ENCODE results near the gene USP40. TPM values are rescaled to one million over a fixed set of nuclear protein-coding genes. Genes with fewer than 3 reads are reported as not detected.

The USP40 gene
- total RNA-seq, 4 donors from 2014 or later: 12.3 to 23.3 (median 20.1) TPM

GRCh38 chr2:233440314-233440713, 126.3 kb downstream of the USP40 start:
- Histone ChIP-seq H3K9me3 (no peaks in the 10 kb centered on the region), H3K4me3 (no peak overlapping the region), H3K36me3 (peaks cover 8 to 91% (median 68%) of the 10 kb centered on the region in 4 donors), H3K4me1 (peaks cover 8 to 16% (median 14%) of the 10 kb centered on the region in 4 donors), H3K27ac (replicated peaks in 1 of 4) (no peak overlapping the region), H3K27me3 (no peaks in the 10 kb centered on the region)
- WGBS: 97% methylated on average over 15 of the region's 17 CpGs
- TF ChIP-seq POLR2A (IDR thresholded peaks at IDR 0.05; ENCODE audit: low read depth): no peak
- intact Hi-C loops (cut with DNase I): loop anchor here (5.0 kb wide), 2 partner anchors 33 to 188 kb away; partner anchors contain the start of gene ATG16L1
- no peak for DNase-seq (ENCODE audit: extremely low spot score)

- WGBS: 88% methylated on average over 5 of the region's 9 CpGs
- peaks cover 6 to 13% (median 13%) of the 10 kb centered on the region in 4 donors for H3K4me1 ChIP-seq
- no peak for TF ChIP-seq CTCF (IDR thresholded peaks at IDR 0.05)
- TF ChIP-seq POLR2A (IDR thresholded peaks at IDR 0.05; ENCODE audit: low read depth): no peak
- TF ChIP-seq POLR2AphosphoS5 (IDR thresholded peaks at IDR 0.05): no peak
- no peak for TF ChIP-seq EP300 (IDR thresholded peaks at IDR 0.05)
- H3K36me3 ChIP-seq: peaks cover 8 to 88% (median 72%) of the 10 kb centered on the region in 4 donors
- H3K27ac ChIP-seq (replicated peaks in 1 of 4): no peak overlapping the region
- no peak for DNase-seq (ENCODE audit: extremely low spot score)
- no peaks in the 10 kb centered on the region for H3K27me3 ChIP-seq
- H3K9me3 ChIP-seq: no peaks in the 10 kb centered on the region
- no peak overlapping the region for H3K4me3 ChIP-seq
- intact Hi-C loops (cut with DNase I): no loop called here
Observed at GRCh38 chr2:233439191-233439590, 127.4 kb downstream of the USP40 start.

DNA sequence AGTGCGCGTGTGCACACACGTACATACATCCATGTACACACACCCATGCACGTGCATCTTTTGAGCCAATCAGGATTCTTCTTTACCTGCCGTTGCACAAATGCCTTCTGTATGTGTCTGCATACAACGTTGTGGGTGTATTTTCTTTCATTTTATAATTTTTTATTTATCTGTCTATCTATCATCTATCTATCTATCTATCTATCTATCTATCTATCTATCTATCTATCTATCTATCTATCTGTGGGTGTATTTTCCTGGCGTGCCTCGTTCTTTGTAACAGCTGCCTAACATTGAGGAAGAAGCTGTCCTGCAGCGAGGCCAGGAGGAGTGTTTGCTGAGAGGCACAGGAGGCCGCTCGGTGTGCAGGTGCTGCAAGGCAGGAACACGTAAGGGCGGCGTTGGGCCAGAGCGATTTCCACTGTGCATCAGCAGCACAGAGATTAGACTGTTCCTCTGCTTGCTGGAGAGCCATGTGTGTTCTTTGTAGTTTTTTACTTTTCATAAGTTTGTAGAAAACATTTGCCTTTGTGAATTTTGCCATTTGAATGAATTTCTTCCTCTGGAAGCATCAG, 127.9 kb downstream of the USP40 start:
- TF ChIP-seq POLR2A (IDR thresholded peaks at IDR 0.05; ENCODE audit: low read depth) (no peak), POLR2AphosphoS5 (IDR thresholded peaks at IDR 0.05) (no peak), CTCF (IDR thresholded peaks at IDR 0.05) (no peak), EP300 (IDR thresholded peaks at IDR 0.05) (no peak)
- no peak for DNase-seq (ENCODE audit: extremely low spot score)
- no peak overlapping the region for H3K27ac ChIP-seq (replicated peaks in 1 of 4)
- WGBS: 89% methylated on average over 15 of the region's 15 CpGs
- peaks cover under 1 to 16% (median 8%) of the 10 kb centered on the region in 4 donors for H3K4me1 ChIP-seq
- H3K27me3 ChIP-seq: no peaks in the 10 kb centered on the region
- no peak overlapping the region for H3K4me3 ChIP-seq
- H3K36me3 ChIP-seq: peaks cover 8 to 83% (median 71%) of the 10 kb centered on the region in 4 donors
- H3K9me3 ChIP-seq: no peaks in the 10 kb centered on the region
- intact Hi-C loops (cut with DNase I): no loop called here

GRCh38 chr2:233437439-233437955, 129.1 kb downstream of the USP40 start:
- Histone ChIP-seq H3K4me3 (no peak overlapping the region), H3K9me3 (no peaks in the 10 kb centered on the region), H3K27me3 (no peaks in the 10 kb centered on the region), H3K4me1 (peaks cover 0 to 18% (median 0%) of the 10 kb centered on the region in 4 donors), H3K36me3 (peaks cover 8 to 77% (median 69%) of the 10 kb centered on the region in 4 donors), H3K27ac (replicated peaks in 1 of 4) (no peak overlapping the region)
- no peak for DNase-seq (ENCODE audit: extremely low spot score)
- WGBS: 92% methylated on average over 14 of the region's 14 CpGs
- TF ChIP-seq POLR2A (IDR thresholded peaks at IDR 0.05; ENCODE audit: low read depth) (no peak), POLR2AphosphoS5 (IDR thresholded peaks at IDR 0.05) (no peak), EP300 (IDR thresholded peaks at IDR 0.05) (no peak), CTCF (IDR thresholded peaks at IDR 0.05) (no peak)
- intact Hi-C loops (cut with DNase I): no loop called here

GRCh38 chr2:233436691-233437438, 129.7 kb downstream of the USP40 start:
- TF ChIP-seq EP300 (IDR thresholded peaks at IDR 0.05) (no peak), POLR2A (IDR thresholded peaks at IDR 0.05; ENCODE audit: low read depth) (no peak), CTCF (IDR thresholded peaks at IDR 0.05) (no peak), POLR2AphosphoS5 (IDR thresholded peaks at IDR 0.05) (no peak)
- Histone ChIP-seq H3K27ac (replicated peaks in 1 of 4) (no peak overlapping the region), H3K27me3 (no peaks in the 10 kb centered on the region), H3K36me3 (peaks cover 8 to 73% (median 63%) of the 10 kb centered on the region in 4 donors), H3K4me3 (no peak overlapping the region), H3K9me3 (no peaks in the 10 kb centered on the region), H3K4me1 (peaks cover 0 to 18% (median 0%) of the 10 kb centered on the region in 4 donors)
- intact Hi-C loops (cut with DNase I): no loop called here
- no peak for DNase-seq (ENCODE audit: extremely low spot score)
- 90% methylated on average over 9 of the region's 17 CpGs for WGBS

Measured in esophagus muscularis mucosa (tissue), 4 donors.